Trophoblast cell (in vitro differentiated cells and primary cell): ENCODE measurements around the gene XYLT1.

Source experiments
- DNase-seq, 2 donors: peaks; one replicate each; pipeline ENCODE4 v3.0.0-alpha.2; 2016
- H2AFZ ChIP-seq: 2 replicates; pipeline ENCODE4 v1.6.1; 2013; ENCODE audit warnings: low read length, moderate library complexity, mild to moderate bottlenecking; ENCODE audit not compliant: insufficient read depth, poor library complexity
- H2AK5ac ChIP-seq: 2 replicates; pipeline ENCODE4 v1.6.1; 2013; ENCODE audit warnings: mild to moderate bottlenecking, low read length
- H2BK120ac ChIP-seq: 2 replicates; pipeline ENCODE4 v1.6.1; 2013; ENCODE audit warnings: low read length, mild to moderate bottlenecking, moderate library complexity; ENCODE audit not compliant: insufficient read depth, poor library complexity
- H2BK12ac ChIP-seq: 2 replicates; pipeline ENCODE4 v1.6.1; 2013; ENCODE audit warnings: mild to moderate bottlenecking, low read length, moderate library complexity
- H2BK5ac ChIP-seq: 2 replicates; pipeline ENCODE4 v1.6.1; 2013; ENCODE audit warnings: low read length, low read depth, moderate library complexity, mild to moderate bottlenecking; ENCODE audit not compliant: poor library complexity
- H3K14ac ChIP-seq: 2 replicates; pipeline ENCODE4 v1.6.1; 2013; ENCODE audit warnings: mild to moderate bottlenecking, low read length
- H3K18ac ChIP-seq: 2 replicates; pipeline ENCODE4 v1.6.1; 2013; ENCODE audit warnings: mild to moderate bottlenecking, low read length
- H3K23ac ChIP-seq: 2 replicates; pipeline ENCODE4 v1.6.1; 2013; ENCODE audit warnings: low read length
- H3K27ac ChIP-seq: 2 replicates; pipeline ENCODE4 v1.5.1; 2013; ENCODE audit warnings: low read depth, mild to moderate bottlenecking, inconsistent platforms, low read length, moderate library complexity
- H3K27me3 ChIP-seq: 2 replicates; pipeline ENCODE4 v1.6.1; 2013; ENCODE audit warnings: inconsistent platforms, mild to moderate bottlenecking, low read length, moderate library complexity; ENCODE audit not compliant: insufficient read depth
- H3K36me3 ChIP-seq, 2 experiments: 1 replicate in 1 of 2; 2 replicates in 1 of 2; pipeline ENCODE4 v1.6.1; 2013; ENCODE audit warnings: low read length in 2 of 2, mild to moderate bottlenecking in 2 of 2, moderate library complexity in 1 of 2; ENCODE audit not compliant: insufficient read depth in 2 of 2, control insufficient read depth in 1 of 2
- H3K4ac ChIP-seq: 2 replicates; pipeline ENCODE4 v1.6.1; 2013; ENCODE audit warnings: low read depth, mild to moderate bottlenecking, low read length, moderate library complexity
- H3K4me1 ChIP-seq, 2 experiments: 1 replicate in 1 of 2; 2 replicates in 1 of 2; pipeline ENCODE4 v1.6.1; 2013; ENCODE audit warnings: low read length in 2 of 2, mild to moderate bottlenecking in 2 of 2, moderate library complexity in 1 of 2; ENCODE audit not compliant: insufficient read depth in 2 of 2, control insufficient read depth in 1 of 2
- H3K4me2 ChIP-seq: 2 replicates; pipeline ENCODE4 v1.6.1; 2013; ENCODE audit warnings: inconsistent platforms, mild to moderate bottlenecking, low read length, moderate library complexity
- H3K4me3 ChIP-seq: 2 replicates; pipeline ENCODE4 v1.5.1; 2013; ENCODE audit warnings: mild to moderate bottlenecking, low read depth, low read length, inconsistent platforms
- H3K79me1 ChIP-seq: one replicate; pipeline ENCODE4 v1.6.1; 2013; ENCODE audit warnings: low read length
- H3K79me2 ChIP-seq: 2 replicates; pipeline ENCODE4 v1.6.1; 2013; ENCODE audit warnings: low read length, mild to moderate bottlenecking; ENCODE audit not compliant: control insufficient read depth, insufficient read depth, poor library complexity
- H3K9ac ChIP-seq: 2 replicates; pipeline ENCODE4 v1.6.1; 2013; ENCODE audit warnings: mild to moderate bottlenecking, low read length
- H3K9me3 ChIP-seq: 2 replicates; pipeline ENCODE4 v1.6.1; 2013; ENCODE audit warnings: low read depth, mild to moderate bottlenecking, control low read depth, inconsistent platforms, low read length; ENCODE audit not compliant: insufficient read depth
- H4K12ac ChIP-seq: 2 replicates; pipeline ENCODE4 v1.6.1; 2013; ENCODE audit warnings: low read depth, mild to moderate bottlenecking, low read length, moderate library complexity
- H4K8ac ChIP-seq: 2 replicates; pipeline ENCODE4 v1.6.1; 2013; ENCODE audit warnings: low read depth, mild to moderate bottlenecking, low read length, moderate library complexity
- H4K91ac ChIP-seq: one replicate; pipeline ENCODE4 v1.6.1; 2013; ENCODE audit warnings: low read depth, mild to moderate bottlenecking, low read length, moderate library complexity
- WGBS: extraction: QIAGEN DNeasy Blood & Tissue Kit; methylation state at CpG from one replicate; pipeline ENCODE4 v1.1.7; 2013; ENCODE audit warnings: missing lambda C conversion rate; ENCODE audit not compliant: insufficient read length, insufficient coverage; ENCODE audit errors: extremely low coverage; 5-methylcytosine and 5-hydroxymethylcytosine counted together

XYLT1 gene

GRCh38 chr16:17366299-17366961 is 104.3 kb downstream of the XYLT1 start:
- no peaks in the 10 kb centered on the region for H3K79me1 ChIP-seq
- WGBS = no CpG with 5 or more reads among the region's 8 CpGs
- H3K4ac ChIP-seq = no peak overlapping the region

GRCh38 chr16:17365591-17366298 is 105.0 kb downstream of the XYLT1 start:
- no peak overlapping the region for H4K12ac ChIP-seq
- no peak overlapping the region for H2AK5ac ChIP-seq
- no peaks in the 10 kb centered on the region for H3K79me1 ChIP-seq
- H3K4me1 ChIP-seq = no peaks in the 10 kb centered on the region
- no peaks in the 10 kb centered on the region for H3K79me2 ChIP-seq
- WGBS = no CpG with 5 or more reads among the region's 3 CpGs
- no peak overlapping the region for H2BK12ac ChIP-seq
- no peaks in the 10 kb centered on the region for H3K27me3 ChIP-seq
- no peaks in the 10 kb centered on the region for H3K9me3 ChIP-seq
- no peak overlapping the region for H2BK120ac ChIP-seq
- no peak overlapping the region for H2BK5ac ChIP-seq
- no peak overlapping the region for H3K9ac ChIP-seq
- no peak overlapping the region for H3K27ac ChIP-seq
- no peak overlapping the region for H4K8ac ChIP-seq
- H3K14ac ChIP-seq = no peak overlapping the region
- H3K18ac ChIP-seq = no peak overlapping the region
- H3K4me2 ChIP-seq = no peak overlapping the region
- H3K23ac ChIP-seq = no peak overlapping the region
- H4K91ac ChIP-seq = no peak overlapping the region
- H3K36me3 ChIP-seq = peaks cover 0 to 3% of the 10 kb centered on the region in 2 experiments
- no peak overlapping the region for H3K4ac ChIP-seq
- H2AFZ ChIP-seq = no peak overlapping the region
- no peak overlapping the region for H3K4me3 ChIP-seq
- no peak for DNase-seq

More at GRCh38 chr16:17366299-17366961, 104.3 kb downstream of the XYLT1 start:
- Histone ChIP-seq H3K4me1 (no peaks in the 10 kb centered on the region), H2BK5ac (no peak overlapping the region), H3K36me3 (peaks cover 0 to 3% of the 10 kb centered on the region in 2 experiments), H4K91ac (no peak overlapping the region), H3K18ac (no peak overlapping the region), H2AFZ (no peak overlapping the region), H3K4me2 (no peak overlapping the region), H3K14ac (no peak overlapping the region), H3K23ac (no peak overlapping the region), H3K27me3 (no peaks in the 10 kb centered on the region), H2AK5ac (no peak overlapping the region), H4K8ac (no peak overlapping the region), H4K12ac (no peak overlapping the region), H3K79me2 (no peaks in the 10 kb centered on the region), H2BK120ac (no peak overlapping the region), H3K4me3 (no peak overlapping the region), H3K9me3 (no peaks in the 10 kb centered on the region), H3K9ac (no peak overlapping the region), H2BK12ac (no peak overlapping the region), H3K27ac (no peak overlapping the region)
- DNase-seq = no peak

DNA sequence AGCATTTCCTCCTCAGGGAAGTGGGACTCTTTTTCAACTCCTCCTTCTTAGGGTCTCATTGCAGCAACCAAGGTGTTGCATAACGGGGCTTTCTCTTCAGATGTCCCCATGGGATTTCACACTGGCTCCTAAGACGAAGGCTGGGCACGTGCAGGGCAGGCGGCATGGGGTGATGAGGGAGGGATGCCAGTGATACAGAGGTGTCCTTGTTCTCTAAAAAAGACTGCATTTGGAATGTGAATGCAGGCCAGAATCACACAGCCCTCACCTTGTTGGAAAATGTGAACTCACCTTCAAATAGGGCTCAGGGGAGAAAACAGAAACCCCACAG is 105.6 kb downstream of the XYLT1 start:
- H3K4me3 ChIP-seq = no peak overlapping the region
- H3K36me3 ChIP-seq = peaks cover 0 to 2% of the 10 kb centered on the region in 2 experiments
- H3K18ac ChIP-seq = no peak overlapping the region
- H3K4me1 ChIP-seq = no peaks in the 10 kb centered on the region
- H4K12ac ChIP-seq = no peak overlapping the region
- no peak overlapping the region for H2AFZ ChIP-seq
- no peak overlapping the region for H3K9ac ChIP-seq
- H4K91ac ChIP-seq = no peak overlapping the region
- H3K27ac ChIP-seq = no peak overlapping the region
- no peak for DNase-seq
- no peaks in the 10 kb centered on the region for H3K9me3 ChIP-seq
- H3K4ac ChIP-seq = no peak overlapping the region
- no peak overlapping the region for H2AK5ac ChIP-seq
- no peak overlapping the region for H2BK5ac ChIP-seq
- no peak overlapping the region for H4K8ac ChIP-seq
- no CpG with 5 or more reads among the region's 4 CpGs for WGBS
- H2BK12ac ChIP-seq = no peak overlapping the region
- no peaks in the 10 kb centered on the region for H3K79me1 ChIP-seq
- no peaks in the 10 kb centered on the region for H3K27me3 ChIP-seq
- H3K4me2 ChIP-seq = no peak overlapping the region
- H3K79me2 ChIP-seq = no peaks in the 10 kb centered on the region
- no peak overlapping the region for H2BK120ac ChIP-seq
- H3K14ac ChIP-seq = no peak overlapping the region
- no peak overlapping the region for H3K23ac ChIP-seq

GRCh38 chr16:17364319-17365210 is 106.2 kb downstream of the XYLT1 start:
- no peaks in the 10 kb centered on the region for H3K36me3 ChIP-seq
- H3K14ac ChIP-seq = no peak overlapping the region
- no peak overlapping the region for H3K4me2 ChIP-seq
- H2AFZ ChIP-seq = no peak overlapping the region
- no peak overlapping the region for H3K18ac ChIP-seq
- no peaks in the 10 kb centered on the region for H3K27me3 ChIP-seq
- no CpG with 5 or more reads among the region's 18 CpGs for WGBS
- H2BK120ac ChIP-seq = no peak overlapping the region
- H3K4ac ChIP-seq = no peak overlapping the region
- no peaks in the 10 kb centered on the region for H3K4me1 ChIP-seq
- no peak overlapping the region for H2AK5ac ChIP-seq
- no peak overlapping the region for H3K27ac ChIP-seq
- no peak overlapping the region for H4K12ac ChIP-seq
- no peak overlapping the region for H2BK12ac ChIP-seq
- no peak for DNase-seq
- H2BK5ac ChIP-seq = no peak overlapping the region
- H3K23ac ChIP-seq = no peak overlapping the region
- no peak overlapping the region for H3K9ac ChIP-seq
- H3K4me3 ChIP-seq = no peak overlapping the region
- no peaks in the 10 kb centered on the region for H3K79me2 ChIP-seq
- no peak overlapping the region for H4K8ac ChIP-seq
- H3K9me3 ChIP-seq = no peaks in the 10 kb centered on the region
- H4K91ac ChIP-seq = no peak overlapping the region
- no peaks in the 10 kb centered on the region for H3K79me1 ChIP-seq
